GM12878 (cell line): ENCODE measurements around the gene SARDH. TPM values are rescaled to one million over a fixed set of nuclear protein-coding genes. Genes with fewer than 3 reads are reported as not detected.
A peak's percentile ranks its signal among the peaks of the same experiment; 100 is the strongest.
"Not testable (repeated sequence)": the region's sequence is repeated elsewhere in the genome, so short reads cannot be mapped to it uniquely, and the experiment has no call there.

Source experiments
- ATAC-seq: fragments of 200-7000 bp; cut with Tn5 transposase; 3 replicates; pipeline ENCODE4 v1.9.1; 2020; ENCODE audit warnings: mild to moderate bottlenecking, moderate library complexity
- BruUV-seq: library from RNA; stranded (reverse); fragments of 400-500 nt; replicated peaks from 2 replicates; lab custom pipeline; 2021; lab: Mats Ljungman, UMichigan
- CTCF ChIA-PET: fragments of 300-600 bp; sonication (Branson Sonifier 250); formaldehyde crosslinking; extraction: SDS; loops from one replicate; lab custom pipeline; 2021; ENCODE audit warnings: inconsistent platforms; lab: Yijun Ruan, JAX
- POLR2A ChIA-PET: fragments of 350-600 bp; formaldehyde crosslinking; extraction: SDS; loops from one replicate; lab custom pipeline; 2021; ENCODE audit warnings: inconsistent platforms; lab: Charles Lee
- RAD21 ChIA-PET: fragments of 300-600 bp; sonication (Branson Sonifier 250); formaldehyde crosslinking; loops from one replicate; lab custom pipeline; 2023; ENCODE audit warnings: antibody characterized with exemption; ENCODE audit not compliant: unreplicated experiment; lab: Charles Lee
- SMC1A ChIA-PET: fragments of 300-600 bp; sonication (Branson Sonifier 250); formaldehyde crosslinking; loops from one replicate; lab custom pipeline; 2023; ENCODE audit not compliant: unreplicated experiment, uncharacterized antibody; lab: Charles Lee
- DNase-seq: peaks from one replicate; pipeline ENCODE4 v3.0.0-alpha.2; 2011; ENCODE audit warnings: low read depth, low spot score
- FAIRE-seq: peaks from 3 replicates; lab custom pipeline; 2011; peaks lifted over from hg19 to GRCh38; lab: Jason Lieb, UNC
- H2AFZ ChIP-seq: 2 replicates; pipeline ENCODE4 v1.6.0; 2011; ENCODE audit warnings: low read depth, low read length, control low read depth; ENCODE audit not compliant: control insufficient read depth
- H3K27ac ChIP-seq: 2 replicates; pipeline ENCODE4 v1.5.1; 2011; ENCODE audit warnings: control low read depth; ENCODE audit not compliant: control insufficient read depth, insufficient read depth
- H3K27me3 ChIP-seq, 2 experiments: replicated peaks in 1 of 2; 2 replicates each; pipeline versions ENCODE4 v1.6.0 to v1.6.1; 2011; ENCODE audit warnings: low read length in 1 of 2; ENCODE audit not compliant: control insufficient read depth in 2 of 2, insufficient read depth in 2 of 2
- H3K36me3 ChIP-seq, 2 experiments: 2 replicates each; pipeline ENCODE4 v1.5.1; 2011; ENCODE audit warnings: low read length in 1 of 2; ENCODE audit not compliant: control insufficient read depth in 2 of 2, insufficient read depth in 2 of 2
- H3K4me1 ChIP-seq: 2 replicates; pipeline ENCODE4 v1.6.1; 2011; ENCODE audit warnings: mild to moderate bottlenecking, low read length, moderate library complexity, mixed read lengths; ENCODE audit not compliant: control insufficient read depth, insufficient read depth
- H3K4me2 ChIP-seq: 2 replicates; pipeline ENCODE4 v1.6.0; 2011; ENCODE audit warnings: control low read depth; ENCODE audit not compliant: control insufficient read depth, insufficient read depth
- H3K4me3 ChIP-seq: fragments of 200-600 bp; sonication (generic); 2 replicates; pipeline ENCODE4 v1.5.1; 2016
- H3K79me2 ChIP-seq: 2 replicates; pipeline ENCODE4 v1.6.0; 2011; ENCODE audit warnings: low read length; ENCODE audit not compliant: control insufficient read depth, insufficient read depth
- H3K9ac ChIP-seq: 2 replicates; pipeline ENCODE4 v1.8.0; 2011; ENCODE audit warnings: low read length, control low read depth, mixed read lengths; ENCODE audit not compliant: control insufficient read depth, insufficient read depth
- H3K9me3 ChIP-seq: replicated peaks from 3 replicates; pipeline ENCODE4 v1.5.1; 2011; ENCODE audit warnings: mild to moderate bottlenecking, low read length; ENCODE audit not compliant: control insufficient read depth, insufficient read depth
- H4K20me1 ChIP-seq: 2 replicates; pipeline ENCODE4 v1.6.0; 2011; ENCODE audit not compliant: control insufficient read depth, insufficient read depth
- CEBPZ ChIP-seq: fragments of 150-350 bp; IDR thresholded peaks from 2 replicates; pipeline ENCODE4 v1.6.1; 2016; ENCODE audit warnings: low read depth, low read length
- RAD21 ChIP-seq: IDR thresholded peaks from 2 replicates; pipeline ENCODE4 v1.6.1; 2011; ENCODE audit warnings: mild to moderate bottlenecking, low read depth, low read length, moderate library complexity; ENCODE audit not compliant: insufficient read depth
- SMC3 ChIP-seq: IDR thresholded peaks from 2 replicates; pipeline ENCODE4 v1.6.1; 2011; ENCODE audit warnings: low read length, improper control_type of control experiment, borderline replicate concordance
- YY1 ChIP-seq: IDR thresholded peaks from 2 replicates; pipeline ENCODE4 v1.6.1; 2011; ENCODE audit warnings: low read depth, mild to moderate bottlenecking, low read length
- WGBS: methylation state at CpG from one replicate; pipeline ENCODE4 v1.1.6; 2016; ENCODE audit warnings: low lambda C conversion rate; ENCODE audit not compliant: insufficient replicate concordance, insufficient coverage; ENCODE audit errors: missing lambda C conversion rate; 5-methylcytosine and 5-hydroxymethylcytosine counted together
- in situ Hi-C: fragments of 300-500 bp; cut with MboI; formaldehyde crosslinking; loops from 9 replicates; pipeline ENCODE4 v1.14.3; 2018; ENCODE audit warnings: mixed read lengths
- intact Hi-C: fragments of 100-400 bp; cut with micrococcal nuclease; formaldehyde crosslinking; loops from one replicate; pipeline ENCODE4 v1.14.2; 2022; ENCODE audit not compliant: unreplicated experiment
- polyA plus RNA-seq, 11 experiments: library from polyadenylated mRNA; depleted of rRNA in 4 of 11; unstranded in 6 of 11; stranded (reverse) in 5 of 11; fragments of >200 nt; fragmentation: Nextera tagmentation in 4 of 11; fragmentation: Illumina TruSeq in 1 of 11; extraction: Ambion mirVana in 4 of 11; extraction: Trizol in 1 of 11; gene quantifications; 1 replicate in 1 of 11; 2 replicates in 10 of 11; pipeline versions ENCODE4 v1.2.1 to v1.2.3, GENCODE V29; 2011 to 2016; ENCODE audit warnings: inconsistent platforms in 2 of 11, missing spikeins in 2 of 11, low read depth in 1 of 11
- total RNA-seq, 4 experiments: library from RNA; depleted of rRNA in 3 of 4; stranded (reverse); fragments of >200 nt in 3 of 4; fragmentation: Illumina TruSeq in 1 of 4; extraction: Trizol in 1 of 4; gene quantifications; 2 replicates each; pipeline versions ENCODE4 v1.2.1 to v1.2.3, GENCODE V29; 2013 to 2021
- TF ChIP-seq, protein P1 (sequence below): IDR thresholded peaks from 2 replicates; pipeline ENCODE4 v1.6.1; 2012; ENCODE audit warnings: improper control_type of control experiment, low read depth, low read length; ENCODE audit not compliant: insufficient replicate concordance

SARDH gene
- total and polyA plus RNA-seq, 10 of the 15 experiments (the other 5 are each of a cell fraction or from before 2014, with no cell fraction given), result 0.03 to 0.15 (median 0.10) TPM; not detected in 6

- H3K36me3 ChIP-seq, H3K9me3 ChIP-seq, intact Hi-C loops, ATAC-seq, DNase-seq, H4K20me1 ChIP-seq, SMC1A ChIA-PET, in situ Hi-C loops, RAD21 ChIA-PET, CTCF ChIA-PET, H2AFZ ChIP-seq, H3K27me3 ChIP-seq, H3K4me2 ChIP-seq, BruUV-seq, H3K4me3 ChIP-seq, H3K9ac ChIP-seq, H3K27ac ChIP-seq, POLR2A ChIA-PET, H3K4me1 ChIP-seq, FAIRE-seq, H3K79me2 ChIP-seq: not testable (repeated sequence)
- WGBS, result 72% methylated on average over 9 of the region's 31 CpGs
These were observed 6.4 kb upstream of the SARDH start for GRCh38 chr9:133744528-133744927.

DNA sequence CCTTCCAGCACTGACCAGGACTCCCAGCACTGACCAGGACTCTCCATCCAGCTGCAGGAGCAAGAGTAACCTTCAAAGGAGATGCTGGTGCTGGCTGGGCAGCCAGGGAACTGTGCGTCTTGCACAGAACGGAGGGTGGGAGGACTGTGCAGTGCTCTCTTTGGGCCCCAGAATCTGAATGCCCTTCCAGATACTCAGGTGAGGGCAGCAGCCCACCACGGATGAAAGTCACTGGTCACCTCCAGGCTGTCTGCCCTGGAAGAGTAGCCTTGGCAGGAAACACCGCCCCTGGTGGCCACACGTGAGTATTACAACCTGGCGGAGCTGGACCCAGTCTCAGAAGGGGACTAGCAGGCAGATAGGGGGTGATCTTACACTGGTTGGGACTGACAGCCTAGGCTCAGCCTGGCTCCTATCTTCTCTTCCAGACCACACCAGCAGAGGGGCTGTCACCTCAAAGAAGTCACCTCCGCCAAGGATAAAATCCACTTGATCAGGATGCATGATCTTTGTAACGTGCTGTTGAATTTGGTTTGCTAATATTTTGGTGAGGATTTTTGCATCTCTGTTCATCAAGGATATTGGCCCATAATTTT is 4.8 kb upstream of the SARDH start:
- H3K79me2 ChIP-seq, result no peaks in the 10 kb centered on the region
- H4K20me1 ChIP-seq, result no peaks in the 10 kb centered on the region
- FAIRE-seq (peak; percentile 96), ATAC-seq (peak; percentile 92), DNase-seq (peak; percentile 23)
- H3K9me3 ChIP-seq, result no peaks in the 10 kb centered on the region
- WGBS, result 5% methylated on average over 8 of the region's 8 CpGs
- BruUV-seq, result no TSS peak
- H2AFZ ChIP-seq, result no peak overlapping the region
- in situ Hi-C loops, result no loop called here
- intact Hi-C loops, result loop anchor here (1.0 kb wide), 2 partner anchors 251 to 356 kb away; no protein-coding TSS in a partner anchor
- ChIA-PET RAD21 (interaction anchor here (0.6 to 1.9 kb wide), 4 partner anchors 40 to 403 kb away, joined by 3 to 15 read pairs (median 4); no protein-coding TSS in a partner anchor), SMC1A (interaction anchor here (1.9 kb wide), 1 partner anchor 252 kb away, joined by 12 read pairs; no protein-coding TSS in a partner anchor), POLR2A (no interaction called here), CTCF (interaction anchor here (0.7 to 2.1 kb wide), 16 partner anchors 8 to 1014 kb away, joined by 3 to 24 read pairs (median 4); no protein-coding TSS in a partner anchor)
- H3K4me1 ChIP-seq, result no peaks in the 10 kb centered on the region
- no peak overlapping the region for H3K4me2 ChIP-seq
- H3K4me3 ChIP-seq, result no peak overlapping the region
- H3K36me3 ChIP-seq, result no peaks in the 10 kb centered on the region; a peak in 1 of 4 replicates
- H3K27ac ChIP-seq, result no peak overlapping the region
- peaks cover 0 to 2% of the 10 kb centered on the region in 2 experiments; a peak in 1 of 4 replicates for H3K27me3 ChIP-seq
- no peak overlapping the region for H3K9ac ChIP-seq
- TF ChIP-seq YY1 (0 out of 2 replicates have a peak, but pooled peaks have one; percentile 27), CEBPZ (no peak), RAD21 (peak; percentile 63), SMC3 (peak; percentile 50)
- TF ChIP-seq, protein P1, sequence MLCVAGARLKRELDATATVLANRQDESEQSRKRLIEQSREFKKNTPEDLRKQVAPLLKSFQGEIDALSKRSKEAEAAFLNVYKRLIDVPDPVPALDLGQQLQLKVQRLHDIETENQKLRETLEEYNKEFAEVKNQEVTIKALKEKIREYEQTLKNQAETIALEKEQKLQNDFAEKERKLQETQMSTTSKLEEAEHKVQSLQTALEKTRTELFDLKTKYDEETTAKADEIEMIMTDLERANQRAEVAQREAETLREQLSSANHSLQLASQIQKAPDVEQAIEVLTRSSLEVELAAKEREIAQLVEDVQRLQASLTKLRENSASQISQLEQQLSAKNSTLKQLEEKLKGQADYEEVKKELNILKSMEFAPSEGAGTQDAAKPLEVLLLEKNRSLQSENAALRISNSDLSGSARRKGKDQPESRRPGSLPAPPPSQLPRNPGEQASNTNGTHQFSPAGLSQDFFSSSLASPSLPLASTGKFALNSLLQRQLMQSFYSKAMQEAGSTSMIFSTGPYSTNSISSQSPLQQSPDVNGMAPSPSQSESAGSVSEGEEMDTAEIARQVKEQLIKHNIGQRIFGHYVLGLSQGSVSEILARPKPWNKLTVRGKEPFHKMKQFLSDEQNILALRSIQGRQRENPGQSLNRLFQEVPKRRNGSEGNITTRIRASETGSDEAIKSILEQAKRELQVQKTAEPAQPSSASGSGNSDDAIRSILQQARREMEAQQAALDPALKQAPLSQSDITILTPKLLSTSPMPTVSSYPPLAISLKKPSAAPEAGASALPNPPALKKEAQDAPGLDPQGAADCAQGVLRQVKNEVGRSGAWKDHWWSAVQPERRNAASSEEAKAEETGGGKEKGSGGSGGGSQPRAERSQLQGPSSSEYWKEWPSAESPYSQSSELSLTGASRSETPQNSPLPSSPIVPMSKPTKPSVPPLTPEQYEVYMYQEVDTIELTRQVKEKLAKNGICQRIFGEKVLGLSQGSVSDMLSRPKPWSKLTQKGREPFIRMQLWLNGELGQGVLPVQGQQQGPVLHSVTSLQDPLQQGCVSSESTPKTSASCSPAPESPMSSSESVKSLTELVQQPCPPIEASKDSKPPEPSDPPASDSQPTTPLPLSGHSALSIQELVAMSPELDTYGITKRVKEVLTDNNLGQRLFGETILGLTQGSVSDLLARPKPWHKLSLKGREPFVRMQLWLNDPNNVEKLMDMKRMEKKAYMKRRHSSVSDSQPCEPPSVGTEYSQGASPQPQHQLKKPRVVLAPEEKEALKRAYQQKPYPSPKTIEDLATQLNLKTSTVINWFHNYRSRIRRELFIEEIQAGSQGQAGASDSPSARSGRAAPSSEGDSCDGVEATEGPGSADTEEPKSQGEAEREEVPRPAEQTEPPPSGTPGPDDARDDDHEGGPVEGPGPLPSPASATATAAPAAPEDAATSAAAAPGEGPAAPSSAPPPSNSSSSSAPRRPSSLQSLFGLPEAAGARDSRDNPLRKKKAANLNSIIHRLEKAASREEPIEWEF, result no peak
